Activated CD8-positive, alpha-beta memory T cell treated with anti-CD3 and anti-CD28 coated beads, Interleukin-2, amount 50 U/mL, for 24 hours (primary cell): ENCODE data around the gene GATA1.
"Not testable (repeated sequence)": the region's sequence is repeated elsewhere in the genome, so short reads cannot be mapped to it uniquely, and the experiment has no call there.

Source experiments
- DNase-seq: peaks from one replicate; pipeline ENCODE4 v3.0.0-alpha.2; 2020; ENCODE audit errors: extremely low read depth

GATA1 gene

GRCh38 chrX:48814722-48815121 is 28.3 kb downstream of the GATA1 start:
- DNase-seq: no peak

GRCh38 chrX:48815266-48815665 is 28.9 kb downstream of the GATA1 start:
- no peak for DNase-seq

GRCh38 chrX:48816014-48816810 is 29.8 kb downstream of the GATA1 start:
- DNase-seq: no peak

- no peak for DNase-seq
These were observed 31.7 kb downstream of the GATA1 start for GRCh38 chrX:48818098-48818497.

GRCh38 chrX:48818866-48819265 is 32.5 kb downstream of the GATA1 start:
- no peak for DNase-seq

- not testable (repeated sequence) for DNase-seq
These were observed 33.0 kb downstream of the GATA1 start for GRCh38 chrX:48819394-48819793.

- no peak for DNase-seq
These were observed 36.7 kb downstream of the GATA1 start for GRCh38 chrX:48823053-48823452.

GRCh38 chrX:48824066-48824465 is 37.7 kb downstream of the GATA1 start:
- DNase-seq: no peak

- no peak for DNase-seq
These were observed 39.9 kb downstream of the GATA1 start, which contains the start of gene ERAS for GRCh38 chrX:48826135-48826875. ERAS (plus strand) TSS chrX:48826513; CDS start chrX:48829124, 2,611 bp downstream.

GRCh38 chrX:48826876-48827653 is 40.7 kb downstream of the GATA1 start:
- DNase-seq: no peak

- DNase-seq: no peak
These were observed 41.2 kb downstream of the GATA1 start for GRCh38 chrX:48827654-48827968.

GRCh38 chrX:48829016-48829735 is 42.8 kb downstream of the GATA1 start:
- no peak for DNase-seq

- DNase-seq: no peak
These were observed 44.9 kb downstream of the GATA1 start for GRCh38 chrX:48831136-48831908.

- no peak for DNase-seq
These were observed 45.5 kb downstream of the GATA1 start for GRCh38 chrX:48831909-48832291.

GRCh38 chrX:48833542-48834138 is 47.2 kb downstream of the GATA1 start:
- no peak for DNase-seq

GRCh38 chrX:48834383-48834709 is 48.0 kb downstream of the GATA1 start:
- no peak for DNase-seq

GRCh38 chrX:48835524-48836329 is 49.3 kb downstream of the GATA1 start, which contains the start of gene PCSK1N:
PCSK1N (minus strand) TSS chrX:48835610; CDS start chrX:48835532, 78 bp downstream.
- no peak for DNase-seq

- no peak for DNase-seq
These were observed 53.3 kb downstream of the GATA1 start for GRCh38 chrX:48839686-48840085.
